GM20431 (cell line): ENCODE measurements around the gene PRRC2A.

Experiments
- in situ Hi-C: fragments of 300-500 bp; cut with MseI, MboI; formaldehyde crosslinking; loops from one replicate; pipeline ENCODE4 v1.15.0; 2020; ENCODE audit warnings: low sequenced_read_pairs; ENCODE audit not compliant: unreplicated experiment

Gene PRRC2A

DNA sequence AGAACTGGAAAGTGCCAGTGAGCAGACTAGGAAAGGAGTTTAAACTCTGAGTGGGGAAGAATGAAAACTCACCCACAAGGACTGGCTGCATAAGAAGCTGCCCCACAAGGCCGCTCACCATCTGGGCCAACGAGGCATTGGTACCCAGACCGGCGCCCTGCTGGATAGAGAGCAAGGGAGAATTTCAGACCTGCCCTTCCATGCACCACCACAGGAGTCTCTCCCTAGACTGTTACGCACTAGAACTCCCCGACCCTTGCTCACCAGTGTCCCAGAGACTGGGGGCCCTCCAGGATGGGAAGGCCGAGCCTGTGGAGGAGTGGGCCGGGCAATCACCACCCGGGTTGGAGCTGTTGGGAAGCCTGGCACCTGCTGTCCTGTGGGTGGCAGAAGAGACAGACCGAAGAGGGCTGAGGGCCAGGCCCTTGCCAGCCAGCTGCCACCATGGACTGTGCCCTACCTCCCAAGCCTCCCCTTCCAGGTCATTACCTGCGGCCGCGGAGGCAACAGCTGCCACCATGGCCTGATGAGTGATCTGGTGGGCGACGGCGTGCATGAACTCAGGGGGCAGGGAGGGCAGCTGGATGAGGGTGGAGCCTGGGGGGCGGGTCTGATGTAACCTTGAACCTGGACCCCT is 23.4 kb downstream of the PRRC2A start:
- in situ Hi-C loops: no loop called here

DNA sequence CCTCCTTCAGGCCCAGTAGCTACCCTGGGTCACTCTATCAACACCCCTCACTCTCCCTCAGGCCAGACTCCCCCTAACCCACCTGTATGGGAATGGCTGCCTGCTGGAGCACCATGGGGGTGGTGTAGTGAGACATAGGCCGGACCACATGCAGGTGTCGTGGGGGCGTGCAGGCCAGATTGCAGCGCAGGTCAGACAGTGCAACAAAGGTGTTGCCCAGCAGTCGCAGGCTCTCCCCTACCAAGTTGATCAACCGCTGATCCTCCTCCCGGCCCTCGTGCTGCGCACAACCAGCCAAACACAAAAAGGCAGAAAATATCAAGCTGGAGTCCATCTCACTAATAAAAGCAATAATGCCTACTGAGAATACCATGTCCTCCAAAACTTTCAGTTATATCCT is 24.8 kb downstream of the PRRC2A start:
- in situ Hi-C loops: no loop called here

DNA sequence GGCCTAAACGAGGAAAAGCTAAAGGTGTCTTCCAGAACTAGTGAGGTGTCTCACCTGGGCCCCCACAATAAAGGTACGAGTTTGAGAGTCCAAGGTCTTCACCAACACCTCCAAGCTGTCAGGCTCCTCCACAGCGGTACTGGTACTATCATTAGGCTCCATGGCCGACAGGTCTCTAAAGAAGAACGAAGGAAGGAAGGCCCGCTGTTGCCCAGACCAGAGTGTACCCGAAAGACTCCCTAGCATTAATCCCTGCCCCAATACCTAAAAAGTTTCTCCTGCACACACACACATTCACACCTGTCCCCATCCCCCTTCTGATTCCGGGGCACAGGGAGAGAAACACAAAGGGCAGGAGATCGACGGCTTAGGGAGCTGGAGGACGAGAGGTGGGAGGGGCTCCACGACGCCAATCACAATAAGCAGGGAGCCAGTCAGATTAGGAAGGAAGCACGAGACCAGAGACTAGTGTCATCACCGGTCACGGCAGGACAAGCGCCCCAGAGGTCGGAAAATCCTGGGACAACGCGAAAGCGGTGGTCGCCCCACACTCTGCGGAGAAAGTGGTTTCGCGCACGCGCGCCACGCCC is 31.2 kb downstream of the PRRC2A start:
- in situ Hi-C loops: no loop called here

- in situ Hi-C loops: no loop called here
Measured at GRCh38 chr6:31652925-31653724, 32.6 kb downstream of the PRRC2A start.

GRCh38 chr6:31654574-31655348 is 34.2 kb downstream of the PRRC2A start:
- in situ Hi-C loops: no loop called here

DNA sequence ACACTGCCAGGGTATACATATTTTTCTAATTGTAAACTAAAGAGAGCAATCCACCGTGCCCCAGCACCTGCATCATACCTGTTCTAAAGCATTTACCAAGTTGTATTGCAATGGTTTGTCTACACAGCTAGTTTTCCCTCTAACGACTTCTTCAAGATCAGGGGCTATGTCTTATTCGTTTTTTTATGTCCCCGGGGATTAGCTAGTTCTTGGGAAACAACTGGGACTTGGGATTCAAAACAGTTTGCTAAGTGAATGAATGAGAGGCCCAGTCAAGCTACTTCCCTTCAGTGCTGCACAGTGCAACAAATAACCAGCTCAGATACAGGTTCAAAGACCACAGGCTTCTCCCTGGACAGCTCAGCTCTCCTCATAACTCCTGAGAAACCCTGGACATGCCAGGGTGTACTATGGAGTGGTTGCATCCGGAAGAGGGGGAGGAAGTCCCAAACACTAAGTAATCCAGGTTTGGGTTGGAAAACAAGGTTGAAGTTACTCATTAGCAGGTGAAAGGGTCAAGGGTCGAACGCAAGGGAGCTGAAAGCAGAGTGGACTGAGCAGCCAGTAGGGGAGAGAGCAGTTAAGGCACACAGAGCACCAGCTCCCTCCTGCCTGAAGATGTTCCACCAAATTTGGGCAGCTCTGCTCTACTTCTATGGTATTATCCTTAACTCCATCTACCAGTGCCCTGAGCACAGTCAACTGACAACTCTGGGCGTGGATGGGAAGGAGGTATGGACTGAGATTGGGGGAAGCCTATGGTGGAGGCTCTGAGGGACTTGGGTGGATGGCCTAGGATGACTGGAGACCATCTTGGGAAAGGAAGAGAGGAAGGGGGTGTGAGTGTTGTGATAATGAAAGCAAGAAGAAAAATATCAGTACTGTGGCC is 35.1 kb downstream of the PRRC2A start, which contains the start of gene APOM:
Gene APOM, plus strand, starts transcription at position 546 of the 889 bp plus-strand sequence. Its CDS starts 73 bp downstream, at position 619.
- in situ Hi-C loops: no loop called here

GRCh38 chr6:31657406-31658157 is 37.1 kb downstream of the PRRC2A start:
- in situ Hi-C loops: no loop called here

GRCh38 chr6:31658158-31658688 is 37.7 kb downstream of the PRRC2A start:
- in situ Hi-C loops: no loop called here

DNA sequence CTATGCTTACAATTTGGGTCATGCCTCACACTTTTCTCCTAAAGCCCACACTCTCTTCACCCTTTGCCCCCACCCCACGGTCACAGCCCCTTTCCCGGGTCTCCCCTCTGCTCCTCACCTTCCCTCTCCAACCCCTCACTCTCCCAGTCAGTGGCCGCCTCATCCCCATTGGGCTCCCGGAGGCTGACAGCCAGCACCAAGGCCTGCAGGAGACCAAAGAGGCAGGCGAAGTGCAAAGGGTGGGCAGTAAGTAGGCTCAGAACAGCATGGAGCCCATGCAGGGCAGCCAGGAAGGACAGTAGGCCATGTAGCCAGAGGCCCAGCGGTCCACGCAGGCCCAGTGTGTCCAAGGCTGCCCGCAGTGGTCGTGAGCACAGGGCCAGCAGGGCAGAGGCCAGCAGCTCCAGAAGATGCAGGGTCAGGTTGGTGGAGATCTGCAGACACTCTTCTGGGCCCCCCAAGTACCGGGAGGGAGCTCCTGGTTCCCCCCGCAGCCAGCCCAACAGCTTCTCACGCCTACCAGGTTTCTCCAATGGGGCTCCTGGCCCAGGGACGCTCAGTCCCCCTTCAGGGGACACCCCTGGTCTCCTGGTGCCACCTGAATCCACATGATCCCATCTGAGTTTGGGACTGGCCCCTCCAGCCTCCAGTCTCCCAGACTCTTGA is 38.6 kb downstream of the PRRC2A start:
- in situ Hi-C loops: no loop called here

- in situ Hi-C loops: no loop called here
Measured at GRCh38 chr6:31659649-31660380, 39.3 kb downstream of the PRRC2A start.

GRCh38 chr6:31660381-31661261 is 40.1 kb downstream of the PRRC2A start, which contains the start of gene C6orf47:
Gene C6orf47 (minus strand): TSS chr6:31660778. CDS start chr6:31659947, 831 bp downstream.
- in situ Hi-C loops: no loop called here

GRCh38 chr6:31661262-31662123 is 41.0 kb downstream of the PRRC2A start:
- in situ Hi-C loops: no loop called here

- in situ Hi-C loops: no loop called here
Measured at GRCh38 chr6:31662124-31662723, 41.7 kb downstream of the PRRC2A start.

- in situ Hi-C loops: no loop called here
Measured at GRCh38 chr6:31663126-31663960, 42.8 kb downstream of the PRRC2A start.
